Left lobe of liver (tissue), 2 donors: Measurements from ENCODE around the gene ATP8B1. TPM values are rescaled to one million over a fixed set of nuclear protein-coding genes. Genes with fewer than 3 reads are reported as not detected.

ENCODE experiments used
- ATAC-seq: fragments of 200-7000 bp; cut with Tn5 transposase; one replicate; pipeline ENCODE4 v1.9.1; 2020; ENCODE audit warnings: mild to moderate bottlenecking, moderate library complexity
- DNase-seq: peaks from one replicate; pipeline ENCODE4 v3.0.0-alpha.2; 2020; ENCODE audit warnings: low spot score
- total RNA-seq: library from RNA; stranded (reverse); gene quantifications from one replicate; pipeline ENCODE4 v1.2.1, GENCODE V29; 2021
- donor health status: DM: no; HTN: no; CAD: no; lungs with moderate emphysema.
- donor health status: DM: no; HTN: yes; CAD: no.

Gene ATP8B1
- total RNA-seq, 1 donor from 2014 or later: 12.1 TPM

GRCh38 chr18:57631697-57632096 lies 171.4 kb downstream of the ATP8B1 start:
- DNase-seq (no peak), ATAC-seq (no peak)

- no peak for ATAC-seq
- no peak for DNase-seq
These were observed 172.1 kb downstream of the ATP8B1 start for GRCh38 chr18:57630754-57631595.

- DNase-seq: peak; percentile 96
- ATAC-seq: peak; percentile 100
These were observed 172.9 kb downstream of the ATP8B1 start for GRCh38 chr18:57630002-57630753.

GRCh38 chr18:57629422-57629821 lies 173.7 kb downstream of the ATP8B1 start:
- DNase-seq (no peak), ATAC-seq (no peak)

- no peak for DNase-seq
- no peak for ATAC-seq
These were observed 175.6 kb downstream of the ATP8B1 start for GRCh38 chr18:57627488-57627887.

GRCh38 chr18:57624988-57625387 lies 178.1 kb downstream of the ATP8B1 start:
- ATAC-seq (no peak), DNase-seq (no peak)

GRCh38 chr18:57621246-57621604 lies 181.9 kb downstream of the ATP8B1 start:
- ATAC-seq (peak; percentile 54), DNase-seq (no peak)

GRCh38 chr18:57619876-57620275 lies 183.2 kb downstream of the ATP8B1 start:
- no peak for ATAC-seq
- DNase-seq: no peak

GRCh38 chr18:57618910-57619309 lies 184.2 kb downstream of the ATP8B1 start:
- DNase-seq: no peak
- no peak for ATAC-seq

GRCh38 chr18:57603871-57604270 lies 199.2 kb downstream of the ATP8B1 start:
- no peak for DNase-seq
- ATAC-seq: no peak

Other genes with a start within 250 kb of the ATP8B1 start
- 31.5 TPM for gene FECH, start 216.6 kb downstream of the ATP8B1 start, total RNA-seq
- 36.9 TPM for gene NARS1, start 181.5 kb downstream of the ATP8B1 start, total RNA-seq
- gene NEDD4L, start 240.9 kb upstream of the ATP8B1 start, total RNA-seq: 22.3 TPM